ENCODE results near the gene NSD1. TPM values are rescaled to one million over a fixed set of nuclear protein-coding genes. Genes with fewer than 3 reads are reported as not detected.
A peak's percentile ranks its signal among the peaks of the same experiment; 100 is the strongest.

The NSD1 gene
- total and polyA plus RNA-seq, 2 of the 4 experiments (the other 2 are of a cell fraction), result 7.7 to 31.0 TPM

DNA sequence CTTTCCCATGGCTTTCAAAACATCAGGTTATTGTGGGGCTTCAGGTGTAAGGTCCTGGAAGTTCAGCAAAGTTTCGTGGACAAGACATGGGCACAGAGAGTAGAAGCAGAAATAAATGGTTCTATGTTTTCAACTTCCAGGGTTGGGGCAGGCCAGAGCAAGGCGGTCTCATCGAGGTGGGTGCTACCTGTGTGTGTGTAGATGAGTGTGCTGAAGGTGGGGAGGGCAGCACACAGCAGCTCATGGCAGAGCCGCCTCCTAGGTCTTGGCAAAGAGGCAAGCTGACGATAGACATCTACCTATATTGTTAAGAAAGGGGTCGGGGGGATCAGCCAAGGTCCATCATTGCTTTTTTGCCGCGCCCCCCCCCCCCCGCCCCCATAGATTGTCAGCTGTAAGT, 166.1 kb downstream of the NSD1 start:
- dilution Hi-C loops (cut with HindIII; ENCODE audit: low sequenced_read_pairs, unreplicated experiment), result no loop called here
- Histone ChIP-seq H3K4me1 (ENCODE audit: control insufficient read depth, insufficient read depth, low read length) (peaks cover 12% of the 10 kb centered on the region), H3K14ac (replicated peaks; ENCODE audit: low read depth, low read length) (no peak overlapping the region), H3K4me2 (ENCODE audit: low read depth, low read length) (no peak overlapping the region), H2BK120ac (ENCODE audit: low read depth, low read length) (no peak overlapping the region), H4K91ac (ENCODE audit: insufficient read depth, low read depth, low read length) (no peak overlapping the region), H2AFZ (replicated peaks; ENCODE audit: low read length, poor library complexity) (no peak overlapping the region), H3K23ac (ENCODE audit: low read depth, low read length) (no peak overlapping the region), H4K5ac (ENCODE audit: low read depth, low read length) (no peak overlapping the region), H4K8ac (ENCODE audit: low read depth in 2 of 2, low read length in 2 of 2) (no peak overlapping the region), H2BK5ac (ENCODE audit: low read depth, low read length, poor library complexity, severe bottlenecking) (no peak overlapping the region), H2BK15ac (ENCODE audit: low read depth, low read length) (no peak overlapping the region), H3K27me3 (ENCODE audit: control insufficient read depth, insufficient read depth, low read length) (no peaks in the 10 kb centered on the region), H2AK5ac (ENCODE audit: low read depth, low read length) (no peak overlapping the region; the same call in 1 of the 2 replicates), H3K18ac (ENCODE audit: low read depth, low read length) (no peak overlapping the region), H3K4me3 (ENCODE audit: insufficient read depth, low read depth, low read length) (no peak overlapping the region), H2AK9ac (replicated peaks; ENCODE audit: low read depth, low read length, poor library complexity) (peak overlapping the region; percentile 79), H3K27ac (ENCODE audit: insufficient read depth, low read length) (0 out of 2 replicates have a peak overlapping the region, but pooled peaks have one; percentile 5), H3K79me1 (ENCODE audit: low read depth in 1 of 2, low read length in 2 of 2) (peaks cover 12 to 54% of the 10 kb centered on the region in 2 experiments), H3K36me3 (ENCODE audit: control insufficient read depth, insufficient read depth, low read length) (peaks cover 33% of the 10 kb centered on the region), H3K4ac (ENCODE audit: low read depth, low read length) (0 out of 2 replicates have a peak overlapping the region, but pooled peaks have one; percentile 10), H3K9me1 (ENCODE audit: insufficient read depth, low read length) (peaks cover 4% of the 10 kb centered on the region; the same call in 1 of the 2 replicates), H3K9ac (ENCODE audit: low read depth, low read length) (no peak overlapping the region; the same call in 1 of the 2 replicates), H3K9me3 (ENCODE audit: control insufficient read depth, insufficient read depth, low read length) (no peaks in the 10 kb centered on the region), H4K20me1 (ENCODE audit: insufficient read depth, low read length) (peaks cover 10% of the 10 kb centered on the region; the same call in 1 of the 2 replicates), H3K56ac (ENCODE audit: extremely low read depth, insufficient read depth, low read length) (no peak overlapping the region), H2BK20ac (ENCODE audit: low read depth, low read length) (no peak overlapping the region)
- in situ Hi-C loops (cut with MboI; ENCODE audit: low sequenced_read_pairs), result no loop called here
- TF ChIP-seq, protein P1, sequence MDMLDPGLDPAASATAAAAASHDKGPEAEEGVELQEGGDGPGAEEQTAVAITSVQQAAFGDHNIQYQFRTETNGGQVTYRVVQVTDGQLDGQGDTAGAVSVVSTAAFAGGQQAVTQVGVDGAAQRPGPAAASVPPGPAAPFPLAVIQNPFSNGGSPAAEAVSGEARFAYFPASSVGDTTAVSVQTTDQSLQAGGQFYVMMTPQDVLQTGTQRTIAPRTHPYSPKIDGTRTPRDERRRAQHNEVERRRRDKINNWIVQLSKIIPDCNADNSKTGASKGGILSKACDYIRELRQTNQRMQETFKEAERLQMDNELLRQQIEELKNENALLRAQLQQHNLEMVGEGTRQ (IDR thresholded peaks at IDR 0.05; ENCODE audit: low read depth, low read length), result no peak
- TF ChIP-seq ELK1 (IDR thresholded peaks at IDR 0.05; ENCODE audit: borderline replicate concordance, low read depth, low read length) (no peak), FOS (IDR thresholded peaks at IDR 0.05; ENCODE audit: low read depth, low read length) (no peak), SMC3 (IDR thresholded peaks at IDR 0.05; ENCODE audit: low read depth, low read length) (no peak), RCOR1 (IDR thresholded peaks at IDR 0.05; ENCODE audit: insufficient replicate concordance, low read length) (no peak), POLR2A (IDR thresholded peaks at IDR 0.05; ENCODE audit: low read depth, low read length) (no peak), RAD21 (IDR thresholded peaks at IDR 0.05; ENCODE audit: low read length) (no peak), CEBPB (IDR thresholded peaks at IDR 0.05; ENCODE audit: low read depth, low read length) (no peak), MAZ (IDR thresholded peaks at IDR 0.05; ENCODE audit: borderline replicate concordance, low read depth, low read length) (no peak)
- DNase-seq, result no peak
- ChIA-PET CTCF (no interaction called here), POLR2A (ENCODE audit: unreplicated experiment) (no interaction called here)
- no CpG with 5 or more reads among the region's 9 CpGs for WGBS, 2 experiments (ENCODE audit: extremely low coverage in 2 of 2, insufficient read length in 1 of 2)
- no peak for ATAC-seq (ENCODE audit: low read depth)
- no TSS peak for BruUV-seq (replicated peaks)
- intact Hi-C loops (cut with micrococcal nuclease), result loop anchor here (1.0 kb wide), 1 partner anchor 185 kb away; no protein-coding TSS in a partner anchor

All from IMR-90 (cell line).